GM18867 (cell line): Measurements from ENCODE around the gene FBXO46.
"Not testable (repeated sequence)": the region's sequence is repeated elsewhere in the genome, so short reads cannot be mapped to it uniquely, and the experiment has no call there.

Experiments used
- ATAC-seq: cut with Tn5 transposase; IDR thresholded peaks from one replicate; pipeline ENCODE4 v1.9.1; 2021; ENCODE audit warnings: mild to moderate bottlenecking, moderate library complexity; ENCODE audit not compliant: unreplicated experiment

The FBXO46 gene

GRCh38 chr19:45687599-45687998 is 43.1 kb downstream of the FBXO46 start:
- no peak for ATAC-seq

GRCh38 chr19:45685045-45685444 is 45.7 kb downstream of the FBXO46 start:
- ATAC-seq, result not testable (repeated sequence)

- ATAC-seq, result no peak
These were observed 47.8 kb downstream of the FBXO46 start for GRCh38 chr19:45682908-45683307.

- ATAC-seq, result no peak
These were observed 48.6 kb downstream of the FBXO46 start for GRCh38 chr19:45682117-45682516.

GRCh38 chr19:45681391-45682015 is 49.2 kb downstream of the FBXO46 start:
- peak; percentile 79 for ATAC-seq

GRCh38 chr19:45677351-45678230 is 53.1 kb downstream of the FBXO46 start:
- no peak for ATAC-seq

- no peak for ATAC-seq
These were observed 53.8 kb downstream of the FBXO46 start for GRCh38 chr19:45676851-45677263.

GRCh38 chr19:45674946-45675345 is 55.8 kb downstream of the FBXO46 start:
- ATAC-seq, result no peak

- peak; percentile 49 for ATAC-seq
These were observed 59.8 kb downstream of the FBXO46 start for GRCh38 chr19:45670670-45671453.

GRCh38 chr19:45668342-45668871 is 62.3 kb downstream of the FBXO46 start:
- no peak for ATAC-seq

GRCh38 chr19:45667620-45668341 is 62.9 kb downstream of the FBXO46 start, which contains the start of gene GIPR:
TSS of gene GIPR (plus strand) at chr19:45668221. CDS start at chr19:45669521, 1,300 bp downstream.
- ATAC-seq, result no peak

GRCh38 chr19:45664575-45664974 is 66.1 kb downstream of the FBXO46 start:
- ATAC-seq, result no peak

GRCh38 chr19:45663800-45664199 is 66.9 kb downstream of the FBXO46 start:
- ATAC-seq, result no peak

GRCh38 chr19:45660636-45661035 is 70.1 kb downstream of the FBXO46 start:
- no peak for ATAC-seq
